HG03565 (cell line): ENCODE data around the gene FNDC3B.

Experiments
- ATAC-seq: cut with Tn5 transposase; IDR thresholded peaks from one replicate; pipeline ENCODE4 v1.9.1; 2021; ENCODE audit warnings: mild to moderate bottlenecking, moderate library complexity; ENCODE audit not compliant: unreplicated experiment

Gene FNDC3B

GRCh38 chr3:172298247-172298646 lies 258.9 kb downstream of the FNDC3B start:
- ATAC-seq = no peak

DNA sequence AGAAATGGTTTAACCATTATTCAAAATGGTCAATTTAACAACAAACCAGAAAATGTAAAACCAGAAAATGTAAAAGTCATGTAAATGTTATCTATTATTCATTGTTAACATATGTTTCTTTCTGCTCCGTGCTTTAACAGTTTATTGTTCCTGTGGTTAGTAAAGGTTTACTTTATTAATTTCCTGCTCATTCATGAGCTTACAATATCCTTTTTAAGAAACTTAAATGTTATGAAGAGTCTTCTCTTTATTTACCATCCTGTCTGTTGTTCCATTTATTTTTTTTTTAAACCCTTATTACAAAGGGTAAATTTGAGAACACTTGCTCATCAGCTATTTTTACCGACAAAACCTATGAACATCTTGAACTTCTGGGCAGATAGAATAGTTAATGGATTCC lies 260.8 kb downstream of the FNDC3B start:
- no peak for ATAC-seq

DNA sequence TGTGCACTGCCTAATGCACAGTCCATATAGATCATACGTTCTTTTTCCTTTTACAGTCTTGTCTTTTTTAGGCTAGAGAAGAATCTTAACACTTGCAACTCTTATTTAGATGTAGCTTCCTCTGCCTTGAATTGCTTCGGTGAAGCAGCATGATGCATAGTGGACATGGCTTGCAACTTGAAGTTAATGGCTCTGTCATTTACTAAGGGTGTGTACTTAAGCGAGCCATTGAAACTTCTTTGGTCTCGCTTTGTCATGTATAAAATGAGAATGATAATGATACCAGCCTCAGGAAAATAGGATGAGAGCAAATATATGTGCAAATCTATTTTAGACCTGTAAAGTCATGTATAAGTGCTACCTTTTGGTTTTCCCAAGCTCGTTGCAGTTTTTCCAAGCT lies 261.5 kb downstream of the FNDC3B start:
- ATAC-seq = no peak

- no peak for ATAC-seq
Measured at GRCh38 chr3:172302203-172302602, 262.8 kb downstream of the FNDC3B start.

GRCh38 chr3:172303181-172303580 lies 263.8 kb downstream of the FNDC3B start:
- ATAC-seq = no peak

DNA sequence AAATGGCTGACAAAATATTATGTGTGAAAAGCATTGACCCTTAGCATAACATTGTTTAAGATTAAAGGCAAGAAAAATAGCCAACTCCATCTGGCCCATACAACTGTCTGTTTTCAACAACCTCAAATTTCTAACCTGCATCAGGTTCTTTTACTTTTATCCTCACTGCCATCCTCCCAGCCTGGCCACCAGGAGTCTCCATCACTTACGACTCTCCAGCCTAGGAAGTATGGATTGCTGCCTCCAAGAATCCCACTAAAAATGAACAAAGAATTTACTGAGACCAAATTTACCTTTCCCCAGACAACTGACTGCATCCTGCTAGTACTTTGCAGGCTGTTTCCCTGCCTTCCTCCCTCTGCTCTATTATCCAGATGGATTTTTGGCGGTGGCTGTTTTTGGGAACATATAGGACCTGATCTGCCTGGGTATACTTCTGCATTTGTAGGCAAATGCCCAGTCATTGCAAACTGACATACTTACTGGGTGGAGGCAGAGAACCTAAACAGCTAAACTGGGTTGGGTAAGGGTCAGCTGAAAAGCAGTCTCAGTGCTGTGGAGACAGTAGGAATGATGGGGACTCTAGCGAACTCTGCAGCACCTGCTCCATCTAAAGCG lies 264.7 kb downstream of the FNDC3B start:
- ATAC-seq = no peak

DNA sequence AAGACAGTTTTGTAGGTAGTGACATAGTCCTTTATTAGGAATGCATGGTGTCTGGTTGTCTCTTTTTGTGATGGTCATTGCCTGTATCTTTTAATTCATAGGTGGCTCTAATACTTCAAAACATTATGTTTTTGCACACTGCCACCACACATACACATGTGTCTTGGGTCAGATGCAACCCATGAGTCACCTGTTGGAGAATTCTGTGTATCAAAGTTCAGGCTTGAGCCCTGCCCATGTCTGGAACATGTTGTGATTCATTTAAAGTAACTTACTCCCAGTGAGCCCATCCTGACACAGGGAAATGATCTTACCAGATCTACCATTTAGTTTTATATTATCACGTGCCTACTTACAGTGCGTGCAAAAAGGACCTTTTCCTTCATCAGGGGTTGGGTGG lies 266.2 kb downstream of the FNDC3B start:
- ATAC-seq = no peak

DNA sequence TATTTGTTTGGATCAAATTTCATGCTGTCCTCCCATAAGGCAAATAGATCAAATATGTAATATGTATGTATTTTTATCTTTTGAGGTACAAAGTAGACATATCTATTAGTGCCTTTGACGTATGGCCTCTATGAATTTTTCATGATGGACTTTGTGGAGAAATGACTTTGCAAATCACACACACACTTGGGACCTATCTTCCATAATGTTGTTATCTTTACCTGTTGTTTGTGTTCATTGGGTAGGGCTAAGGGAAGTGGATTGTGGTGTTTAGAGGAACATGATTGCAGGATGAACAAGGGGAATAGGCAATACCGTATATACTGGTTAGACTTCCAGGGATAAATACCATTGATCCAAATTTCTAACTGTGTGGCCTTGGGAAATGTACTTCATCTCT lies 266.6 kb downstream of the FNDC3B start:
- ATAC-seq = no peak

- no peak for ATAC-seq
Measured at GRCh38 chr3:172307141-172307560, 267.8 kb downstream of the FNDC3B start.

DNA sequence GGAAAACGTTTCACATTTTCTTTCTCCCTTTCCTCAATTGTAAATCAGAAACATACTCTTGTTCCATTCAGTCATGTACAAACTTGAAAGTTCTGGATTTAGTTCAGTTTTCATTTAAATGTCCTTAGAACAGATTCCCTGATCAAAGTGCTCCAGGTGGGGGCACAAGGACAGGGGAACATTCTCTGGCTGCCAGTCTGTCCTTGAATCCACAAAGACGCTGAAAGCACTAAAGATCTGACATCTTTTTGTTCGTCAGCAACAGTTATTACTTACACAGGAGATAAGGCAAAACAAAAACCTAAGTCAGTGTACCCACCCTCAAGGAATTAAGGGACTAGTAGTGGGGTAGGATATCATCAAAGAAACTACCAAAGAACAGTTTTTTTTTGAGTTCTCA lies 269.7 kb downstream of the FNDC3B start:
- no peak for ATAC-seq

GRCh38 chr3:172309741-172310427 lies 270.5 kb downstream of the FNDC3B start:
- ATAC-seq = no peak

- no peak for ATAC-seq
Measured at GRCh38 chr3:172310428-172310760, 271.0 kb downstream of the FNDC3B start.

- ATAC-seq = no peak
Measured at GRCh38 chr3:172311217-172311616, 271.8 kb downstream of the FNDC3B start.

DNA sequence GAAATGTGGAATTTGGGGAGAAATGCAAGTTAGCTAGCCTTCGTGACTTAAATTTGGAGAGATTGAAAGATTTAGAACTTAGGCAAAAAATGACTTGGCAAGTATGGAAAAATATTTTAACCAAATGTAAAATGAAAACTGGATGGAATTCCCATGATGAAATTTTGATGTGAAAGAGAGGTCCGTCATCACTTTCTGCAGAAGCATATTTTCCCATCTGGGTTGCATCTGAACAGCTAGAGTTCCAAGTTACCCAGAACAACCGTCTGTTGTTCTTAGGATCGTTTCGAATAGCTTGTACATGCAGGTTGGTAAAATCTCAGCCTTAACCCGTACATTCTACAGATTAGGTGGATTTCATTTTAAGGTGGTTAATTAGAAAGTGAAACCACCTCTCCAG lies 272.6 kb downstream of the FNDC3B start:
- no peak for ATAC-seq

GRCh38 chr3:172312711-172313110 lies 273.3 kb downstream of the FNDC3B start:
- no peak for ATAC-seq

- ATAC-seq = no peak
Measured at GRCh38 chr3:172313671-172314070, 274.3 kb downstream of the FNDC3B start.

DNA sequence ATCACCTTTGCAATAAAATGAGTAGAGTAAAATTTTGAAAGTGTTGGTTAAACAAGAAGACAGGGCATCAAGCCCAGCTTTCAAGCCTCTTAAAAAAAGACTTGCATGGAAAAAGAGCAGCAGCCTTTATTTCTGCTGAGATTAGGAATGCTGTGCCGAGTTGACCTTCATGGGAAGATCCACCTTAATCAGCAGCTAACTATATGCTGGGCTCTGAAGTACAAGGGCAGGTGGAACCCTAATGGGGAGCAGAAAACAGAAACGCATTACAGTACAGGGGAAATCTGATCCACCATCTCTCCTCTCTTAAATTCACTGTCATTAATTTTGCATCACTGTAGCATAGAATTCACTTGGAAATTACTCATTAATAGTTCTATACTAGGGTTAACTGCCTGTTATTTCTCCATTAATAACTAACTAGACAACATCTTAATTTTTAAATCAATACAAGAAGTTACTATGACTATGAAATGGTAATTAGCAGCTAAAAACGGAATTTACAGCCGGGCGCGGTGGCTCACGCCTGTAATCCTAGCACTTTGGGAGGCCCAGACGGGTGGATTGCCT lies 275.3 kb downstream of the FNDC3B start:
- ATAC-seq = no peak

- ATAC-seq = no peak
Measured at GRCh38 chr3:172315401-172316091, 276.2 kb downstream of the FNDC3B start.

DNA sequence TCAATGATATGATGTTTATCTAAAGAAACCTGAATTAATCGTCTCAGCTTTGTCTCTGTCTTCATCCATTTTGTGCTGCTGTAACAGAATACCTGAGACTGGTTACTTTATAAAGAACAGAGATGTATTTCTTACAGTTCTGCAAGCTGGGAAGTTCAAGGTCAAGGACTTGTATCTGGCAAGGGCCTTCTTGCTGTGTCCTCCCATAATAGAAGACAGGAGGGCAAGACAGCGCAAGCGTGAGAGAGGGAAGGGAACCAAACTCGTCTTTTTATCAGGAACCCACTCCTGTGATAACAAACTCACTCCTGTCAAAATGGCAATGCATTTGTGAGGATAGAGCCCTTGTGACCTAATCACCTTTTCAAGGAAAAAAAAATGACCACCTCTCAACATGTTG lies 277.4 kb downstream of the FNDC3B start:
- no peak for ATAC-seq

GRCh38 chr3:172317481-172317880 lies 278.1 kb downstream of the FNDC3B start:
- no peak for ATAC-seq

DNA sequence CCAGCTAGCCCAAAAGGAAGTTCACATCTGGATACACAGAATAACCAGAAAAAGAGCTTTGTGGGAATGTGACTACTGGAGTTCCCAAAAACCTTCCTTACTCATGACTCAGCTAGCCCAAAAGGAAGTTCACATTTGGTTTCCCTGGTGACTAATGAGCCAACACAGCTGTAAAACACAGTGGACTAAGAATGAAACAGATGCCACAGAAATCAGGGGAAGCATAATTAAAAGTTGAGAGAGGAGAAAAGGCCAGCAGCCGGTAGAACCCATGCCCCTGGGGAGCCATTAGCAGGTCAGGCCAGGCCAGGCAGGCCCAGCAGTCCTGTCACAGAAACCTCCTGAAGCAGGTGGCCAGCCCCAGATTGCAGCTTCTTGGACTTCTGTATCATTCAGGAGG lies 278.6 kb downstream of the FNDC3B start:
- ATAC-seq = peak; percentile 50

DNA sequence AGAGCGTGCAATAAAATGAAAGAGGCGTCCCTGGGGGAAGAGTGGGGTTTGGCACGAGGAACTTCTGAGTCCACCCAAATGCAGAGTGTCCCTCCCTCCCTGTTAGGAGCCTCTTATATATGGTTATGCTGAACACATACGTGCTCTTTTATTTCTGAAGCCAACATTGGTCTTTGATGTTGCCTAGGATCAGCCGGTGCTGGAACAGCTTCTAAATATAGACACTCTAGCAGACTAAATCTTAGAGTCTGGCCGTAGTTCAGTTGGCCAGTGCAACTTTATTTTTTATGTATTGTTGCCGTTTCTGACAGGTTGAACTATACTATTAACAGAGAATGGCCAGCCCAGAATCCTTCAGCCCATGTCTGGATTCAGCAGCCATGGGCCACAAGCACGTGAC lies 280.2 kb downstream of the FNDC3B start:
- ATAC-seq = no peak
